GM19238 (cell line): ENCODE measurements around the gene CDK19.
"Not testable (repeated sequence)": the region's sequence is repeated elsewhere in the genome, so short reads cannot be mapped to it uniquely, and the experiment has no call there.

ENCODE experiments used
- DNase-seq: peaks from one replicate; pipeline ENCODE4 v3.0.0; 2011; ENCODE audit warnings: low spot score; ENCODE audit not compliant: insufficient read length

CDK19 gene

GRCh38 chr6:110587328-110587727 is 227.9 kb downstream of the CDK19 start:
- DNase-seq, result no peak

- DNase-seq, result no peak
Observed at GRCh38 chr6:110581679-110582078, 233.6 kb downstream of the CDK19 start.

DNA sequence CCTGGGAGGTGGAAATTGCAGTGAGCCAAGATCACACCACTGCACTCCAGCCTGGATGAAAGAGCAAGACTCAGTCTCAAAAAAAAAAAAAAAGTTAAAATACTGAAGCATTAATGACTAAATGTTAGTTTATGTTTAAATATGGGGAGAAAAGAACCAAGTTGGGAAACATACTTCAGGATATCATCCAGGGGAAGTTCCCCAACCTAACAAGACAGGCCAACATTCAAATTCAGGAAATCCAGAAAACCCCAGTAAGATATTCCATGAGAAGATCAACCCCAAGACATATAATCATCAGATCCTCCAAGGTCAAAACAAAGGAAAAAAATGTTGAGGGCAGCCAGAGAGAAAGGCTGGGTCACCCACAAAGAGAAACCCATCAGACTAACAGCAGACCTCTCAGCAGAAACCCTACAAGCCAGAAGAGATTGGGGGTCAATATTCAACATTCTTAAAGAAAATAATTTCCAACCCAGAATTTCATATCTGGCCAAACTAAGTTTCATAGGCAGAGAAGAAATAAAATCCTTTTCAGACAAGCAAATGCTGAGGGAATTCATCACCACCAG is 237.6 kb downstream of the CDK19 start:
- DNase-seq, result not testable (repeated sequence)

DNA sequence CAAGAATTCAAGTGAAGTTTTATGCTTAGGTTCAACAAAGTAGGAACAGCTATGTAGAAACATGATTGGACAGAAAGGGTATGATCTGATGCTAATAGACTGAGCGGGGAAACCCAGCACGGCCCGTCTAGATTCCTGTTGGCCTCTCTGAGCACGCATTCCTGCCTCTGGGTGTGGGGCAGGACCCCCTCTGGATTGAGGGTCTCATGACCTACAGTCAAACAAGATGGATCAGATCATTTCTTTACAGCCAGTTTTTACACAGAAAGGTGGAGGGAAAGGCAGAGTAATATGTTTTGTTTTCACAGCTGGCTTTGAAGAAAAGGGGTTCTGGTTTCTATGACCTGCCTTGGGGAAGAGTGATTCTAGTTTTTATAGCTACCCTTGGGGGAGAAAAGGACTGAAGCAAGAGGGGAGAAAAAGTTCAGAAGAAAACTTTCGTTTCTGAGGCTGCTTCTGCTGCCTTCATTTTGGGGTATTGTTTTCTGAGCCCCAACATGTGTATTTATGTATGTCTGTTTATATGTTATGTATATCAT is 239.3 kb downstream of the CDK19 start:
- DNase-seq, result no peak

DNA sequence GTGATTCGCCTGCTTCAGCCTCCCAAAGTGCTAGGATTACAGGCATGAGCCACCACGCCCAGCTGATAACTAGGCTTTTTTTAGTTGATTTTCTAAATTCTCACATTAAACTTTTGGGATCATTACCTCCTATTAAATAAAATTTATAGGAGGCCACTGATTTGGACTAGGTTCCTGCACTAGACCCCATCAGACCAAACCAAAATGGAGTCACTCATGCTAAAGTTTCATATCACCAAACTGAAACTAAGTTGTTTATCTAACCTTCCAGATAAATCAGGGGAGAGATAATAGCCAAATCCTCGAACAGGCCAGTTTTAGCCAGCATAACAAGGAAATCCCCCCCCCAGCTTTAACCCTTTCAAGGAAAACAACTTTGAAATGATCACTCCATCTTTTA is 240.5 kb downstream of the CDK19 start:
- DNase-seq, result no peak

DNA sequence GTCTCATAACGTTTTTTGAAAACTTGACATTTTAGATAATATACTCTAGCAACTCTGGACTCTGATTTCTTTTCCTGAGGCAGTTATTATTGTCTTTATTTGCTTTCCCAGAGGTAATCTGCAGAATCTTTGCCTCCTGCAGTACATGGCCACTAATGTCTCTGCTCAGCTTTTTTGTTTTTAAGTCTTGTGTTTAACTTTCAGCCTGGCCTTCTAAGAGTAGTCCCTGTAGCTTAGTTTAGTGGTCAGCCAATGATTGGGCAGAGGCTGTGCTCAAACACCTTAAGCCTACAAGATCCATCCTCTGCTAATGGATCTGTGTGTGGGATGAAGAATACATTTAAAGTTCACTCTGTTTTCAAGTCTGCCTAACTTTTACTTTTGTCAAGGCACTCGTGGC is 241.7 kb downstream of the CDK19 start:
- DNase-seq, result no peak

GRCh38 chr6:110573136-110573535 is 242.1 kb downstream of the CDK19 start:
- DNase-seq, result no peak

DNA sequence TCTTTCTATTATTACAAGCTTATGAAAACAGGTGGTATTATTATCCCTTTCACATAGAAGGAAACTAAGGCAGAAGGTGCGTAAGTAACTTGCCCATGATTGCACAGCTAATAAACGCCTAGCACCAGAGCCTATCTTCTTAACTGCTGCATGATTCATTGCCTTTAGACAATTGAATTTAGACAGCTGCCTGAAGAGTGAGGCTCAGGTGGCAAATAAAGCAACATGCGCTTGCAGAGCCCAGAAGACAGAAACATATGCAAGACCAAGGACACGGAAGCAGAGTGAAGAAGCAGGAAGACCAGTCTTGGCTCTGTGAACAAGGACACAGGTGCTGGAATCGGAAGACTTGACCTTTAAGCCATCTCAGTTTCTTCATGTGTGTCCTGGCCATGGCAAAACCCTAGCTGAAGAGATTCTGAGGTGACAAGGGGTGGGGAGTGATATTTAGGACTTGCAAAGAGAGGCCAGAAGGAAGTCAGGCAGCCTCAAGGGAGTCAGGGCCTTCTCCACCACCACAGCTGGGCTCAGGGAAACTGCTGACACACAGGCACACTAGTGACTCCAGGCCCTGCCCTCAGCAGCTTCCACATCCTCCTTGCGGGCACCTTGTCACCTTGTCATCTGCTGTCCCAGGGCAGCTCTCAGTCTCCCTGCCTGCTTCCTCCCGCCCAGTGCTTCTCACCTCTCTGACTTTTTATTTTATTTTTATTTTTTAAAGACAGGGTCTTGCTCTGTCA is 247.1 kb downstream of the CDK19 start:
- DNase-seq, result no peak

DNA sequence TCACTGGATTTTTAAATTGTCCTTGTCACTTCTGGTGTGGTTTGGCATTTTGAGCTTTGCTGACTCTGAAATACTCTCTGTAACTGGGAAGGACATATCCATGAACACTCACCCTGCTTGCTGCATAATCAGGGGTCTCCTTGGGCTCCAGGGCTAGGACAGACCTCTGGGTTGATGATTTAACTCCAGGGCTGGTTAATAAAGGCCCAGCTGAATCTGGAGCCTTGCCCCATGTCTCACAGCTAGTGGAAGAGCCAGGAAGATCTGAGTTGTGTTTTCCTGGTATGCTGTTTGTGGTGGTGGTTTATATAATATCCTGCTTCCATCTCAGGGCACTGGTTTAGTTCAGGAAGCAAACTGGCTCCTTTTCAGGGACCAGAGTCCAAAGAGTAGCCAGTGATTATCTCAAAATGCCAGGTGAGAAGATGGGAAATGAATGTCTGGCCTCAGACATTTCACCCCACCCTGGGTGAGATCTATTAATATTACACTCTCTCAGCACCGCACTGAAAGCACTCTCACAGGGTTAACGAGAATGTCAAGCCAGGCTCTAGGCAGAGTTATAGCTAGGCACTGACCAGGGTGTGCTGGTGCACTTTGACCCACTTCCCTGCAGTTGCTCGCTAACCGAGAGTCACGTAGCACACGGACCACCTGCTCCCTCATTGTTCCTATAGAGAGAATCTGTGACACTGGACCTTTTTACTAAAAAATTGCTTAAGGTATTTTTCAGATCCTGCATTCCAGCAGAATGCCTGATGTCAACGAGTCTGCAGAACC is 248.7 kb downstream of the CDK19 start:
- no peak for DNase-seq

GRCh38 chr6:110564703-110565421 is 250.4 kb downstream of the CDK19 start:
- no peak for DNase-seq

DNA sequence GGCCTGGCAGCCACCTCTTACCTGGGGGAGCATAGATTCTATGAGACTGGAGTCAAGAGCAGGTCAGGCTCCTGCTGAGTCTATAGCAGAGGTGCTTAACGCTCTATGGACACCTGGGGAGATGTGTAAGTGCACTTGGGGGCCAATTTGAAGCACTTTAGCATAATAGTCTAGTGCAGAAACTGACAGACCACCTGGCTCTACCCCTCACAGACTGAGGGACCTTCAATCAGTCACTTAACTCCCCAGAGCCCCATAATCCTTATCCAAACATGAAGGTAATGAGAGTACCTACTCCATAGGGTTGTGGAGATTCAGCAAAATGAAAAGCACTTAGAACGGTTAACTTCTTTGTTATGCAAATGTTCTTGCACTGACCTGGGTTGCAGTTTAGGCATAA is 251.6 kb downstream of the CDK19 start:
- DNase-seq, result no peak

GRCh38 chr6:110562316-110562915 is 252.9 kb downstream of the CDK19 start:
- DNase-seq, result no peak

- no peak for DNase-seq
Observed at GRCh38 chr6:110561696-110562095, 253.6 kb downstream of the CDK19 start.

GRCh38 chr6:110561008-110561396 is 254.3 kb downstream of the CDK19 start:
- no peak for DNase-seq

GRCh38 chr6:110560239-110561007 is 254.8 kb downstream of the CDK19 start:
- DNase-seq, result no peak
